Measurements from ENCODE around the gene DIABLO.

- no peak for TF ChIP-seq POLR2A (IDR thresholded peaks at IDR 0.05)
- no peak for TF ChIP-seq CTCF (IDR thresholded peaks at IDR 0.05)
Observed at GRCh38 chr12:122265886-122266229, 40.0 kb upstream of the DIABLO start.

All from Peyer's patch (tissue), 4 donors.